A673 (cell line): ENCODE measurements around the gene NAIF1. TPM values are rescaled to one million over a fixed set of nuclear protein-coding genes. Genes with fewer than 3 reads are reported as not detected.

Experiments used
- Bru-seq: library from RNA; stranded (reverse); fragments of 400-500 nt; gene quantifications from one replicate; lab custom pipeline; 2021; lab: Mats Ljungman, UMichigan
- BruChase-seq, 2 experiments: library from RNA; stranded (reverse); fragments of 400-500 nt; gene quantifications; one replicate each; lab custom pipeline; 2021; lab: Mats Ljungman, UMichigan
- BruUV-seq: library from RNA; stranded (reverse); fragments of 400-500 nt; replicated peaks from 2 replicates; lab custom pipeline; 2021; lab: Mats Ljungman, UMichigan
- CTCF ChIA-PET: fragments of 300-600 bp; sonication (Branson Sonifier 250); formaldehyde crosslinking; loops from one replicate; lab custom pipeline; 2022; ENCODE audit warnings: antibody characterized with exemption; lab: Charles Lee
- POLR2A ChIA-PET: fragments of 300-600 bp; sonication (Branson Sonifier 250); formaldehyde crosslinking; loops from one replicate; lab custom pipeline; 2022; ENCODE audit warnings: antibody characterized with exemption; ENCODE audit not compliant: low non-redundant PET; lab: Charles Lee
- DNase-seq: peaks from one replicate; pipeline ENCODE4 v3.0.0-alpha.2; 2015; ENCODE audit warnings: low spot score
- H3K27ac ChIP-seq: fragments of 200-600 bp; sonication (generic); 2 replicates; pipeline ENCODE4 v1.5.1; 2016; ENCODE audit warnings: mixed run types, low read depth, mild to moderate bottlenecking, mixed read lengths, antibody characterized with exemption, low read length; ENCODE audit not compliant: poor library complexity, severe bottlenecking
- H3K27me3 ChIP-seq: fragments of 200-600 bp; sonication (generic); replicated peaks from 2 replicates; pipeline ENCODE4 v1.6.1; 2017; ENCODE audit warnings: mixed run types, low read depth, mild to moderate bottlenecking, mixed read lengths, antibody characterized with exemption, low read length; ENCODE audit not compliant: insufficient read depth, poor library complexity
- H3K36me3 ChIP-seq: fragments of 200-600 bp; sonication (generic); 2 replicates; pipeline ENCODE4 v1.6.1; 2016; ENCODE audit warnings: mixed run types, mild to moderate bottlenecking, mixed read lengths, antibody characterized with exemption, low read length; ENCODE audit not compliant: insufficient read depth, poor library complexity, severe bottlenecking
- H3K4me1 ChIP-seq: fragments of 200-600 bp; sonication (generic); 2 replicates; pipeline ENCODE4 v1.6.1; 2017; ENCODE audit warnings: mixed run types, mild to moderate bottlenecking, mixed read lengths, antibody characterized with exemption, low read length; ENCODE audit not compliant: insufficient read depth, poor library complexity, severe bottlenecking
- H3K4me3 ChIP-seq: fragments of 200-600 bp; sonication (generic); 2 replicates; pipeline ENCODE4 v1.5.1; 2016; ENCODE audit warnings: low read depth, mixed run types, mild to moderate bottlenecking, mixed read lengths, low read length; ENCODE audit not compliant: poor library complexity, severe bottlenecking
- H3K9me3 ChIP-seq: fragments of 200-600 bp; sonication (generic); 2 replicates; pipeline ENCODE4 v1.6.1; 2016; ENCODE audit warnings: mixed run types, low read depth, mild to moderate bottlenecking, mixed read lengths, antibody characterized with exemption, low read length; ENCODE audit not compliant: poor library complexity, severe bottlenecking
- CTCF ChIP-seq: fragments of 300-800, 200-600 bp; sonication (generic); conservative IDR thresholded peaks from 2 replicates; pipeline ENCODE4 v1.5.1; 2017; ENCODE audit warnings: low read depth, mild to moderate bottlenecking, antibody characterized with exemption, low read length, moderate library complexity, mixed read lengths
- EZH2 ChIP-seq: fragments of 200-600 bp; sonication (generic); IDR thresholded peaks from 2 replicates; pipeline ENCODE4 v1.6.1; 2017; ENCODE audit warnings: borderline replicate concordance, low read depth, mild to moderate bottlenecking, mixed read lengths, antibody characterized with exemption, low read length; ENCODE audit not compliant: poor library complexity, severe bottlenecking
- intact Hi-C: fragments of 100-400 bp; cut with micrococcal nuclease; formaldehyde crosslinking; loops from one replicate; pipeline ENCODE4 v1.10.0; 2022; ENCODE audit not compliant: unreplicated experiment
- long read RNA-seq: library from polyadenylated mRNA; stranded (forward); transcript quantifications from one replicate; pipeline ENCODE4 v2.0.0, GENCODE V29; 2022
- total RNA-seq: library from RNA; stranded (reverse); gene quantifications from 2 replicates; pipeline ENCODE4 v1.2.3, GENCODE V29; 2021

NAIF1 gene, protein sequence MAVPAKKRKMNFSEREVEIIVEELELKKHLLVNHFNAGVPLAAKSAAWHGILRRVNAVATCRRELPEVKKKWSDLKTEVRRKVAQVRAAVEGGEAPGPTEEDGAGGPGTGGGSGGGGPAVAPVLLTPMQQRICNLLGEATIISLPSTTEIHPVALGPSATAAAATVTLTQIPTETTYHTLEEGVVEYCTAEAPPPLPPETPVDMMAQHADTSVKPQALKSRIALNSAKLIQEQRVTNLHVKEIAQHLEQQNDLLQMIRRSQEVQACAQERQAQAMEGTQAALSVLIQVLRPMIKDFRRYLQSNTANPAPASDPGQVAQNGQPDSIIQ
- 9.3 and 10.8 TPM in 2 replicates for total RNA-seq
- Bru-seq, nascent RNA = percentile 48 among the genes with signal in this experiment
- BruChase-seq, experiment 1, labeled RNA remaining after a 2-hour chase = percentile 58 among the genes with signal in this experiment
- BruChase-seq, experiment 2, labeled RNA remaining after a 6-hour chase = percentile 51 among the genes with signal in this experiment
- long read RNA-seq, partial matches to known transcripts = 0 of 11 reads
- long read RNA-seq, other reads (novel, unspliced or antisense) = 9 of 11 reads

GRCh38 chr9:128066713-128067644, at the start of gene NAIF1:
Gene NAIF1 (minus strand): TSS chr9:128067320. CDS start chr9:128067101, 219 bp downstream.
- Histone ChIP-seq H3K9me3 (no peaks in the 10 kb centered on the region), H3K36me3 (no peaks in the 10 kb centered on the region), H3K4me1 (peaks cover 29% of the 10 kb centered on the region), H3K27me3 (no peaks in the 10 kb centered on the region), H3K4me3 (peak within 1 kb of the TSS; percentile 94), H3K27ac (peak within 1 kb of the TSS; percentile 98)
- DNase-seq = peak; percentile 99
- POLR2A ChIA-PET = interaction anchor here (0.6 kb wide), 1 partner anchor 169 kb away, joined by 10 read pairs; no protein-coding TSS in a partner anchor
- CTCF ChIA-PET = interaction anchor here (0.7 to 1.0 kb wide), 2 partner anchors 9 to 11 kb away, joined by 3 to 4 read pairs; no protein-coding TSS in a partner anchor
- intact Hi-C loops = loop anchor here (5.0 kb wide), 1 partner anchor 100 kb away; no protein-coding TSS in a partner anchor
- TSS peak; percentile 61 for BruUV-seq
- TF ChIP-seq CTCF (no peak), EZH2 (no peak)

DNA sequence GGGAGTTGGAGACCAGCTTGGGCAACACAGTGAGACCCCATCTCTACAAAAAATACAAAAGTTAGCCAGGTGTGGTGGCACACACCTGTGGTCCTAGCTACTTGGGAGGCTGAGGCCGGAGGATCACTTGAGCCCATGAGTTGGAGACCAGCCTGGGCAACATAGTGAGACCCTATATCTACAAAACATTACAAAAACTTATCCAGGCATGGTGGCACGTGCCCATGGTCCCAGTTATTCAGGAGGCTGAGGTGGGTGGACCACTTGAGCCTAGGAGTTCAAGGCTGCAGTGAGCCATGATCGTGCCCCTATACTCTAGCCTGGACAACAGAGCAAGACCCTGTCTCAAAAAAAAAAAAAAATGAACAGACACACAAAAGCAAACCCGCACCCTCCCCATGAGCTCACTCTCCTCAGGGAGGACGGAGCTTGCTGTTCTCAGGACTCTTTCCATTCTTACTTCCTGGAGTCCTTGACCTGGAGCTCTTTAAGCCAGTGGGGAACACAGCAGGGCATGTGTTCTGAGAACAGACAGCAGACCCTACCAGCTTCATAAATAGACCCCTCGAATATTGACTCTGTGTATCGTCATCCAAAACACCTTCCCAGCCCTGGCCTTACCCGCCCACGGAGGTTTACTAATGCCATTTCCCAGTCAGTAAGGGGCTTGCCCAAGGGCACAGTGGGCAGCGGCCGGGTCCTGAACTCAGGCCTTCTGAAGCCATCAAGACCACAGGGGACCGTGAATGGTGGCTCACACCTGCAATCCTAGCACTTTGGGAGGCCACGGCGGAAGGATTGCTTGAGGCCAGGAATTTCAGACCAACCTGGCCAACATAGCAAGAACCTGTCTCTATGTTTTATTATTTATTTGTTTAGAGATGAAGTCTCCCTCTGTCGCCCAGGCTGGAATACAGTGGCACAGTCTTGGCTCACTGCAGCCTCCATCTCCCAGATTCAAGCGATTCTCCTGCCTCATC, 49.3 kb upstream of the NAIF1 start:
- CTCF ChIA-PET = interaction anchor here (0.6 to 1.0 kb wide), 3 partner anchors 9 to 215 kb away, joined by 3 to 8 read pairs (median 4); no protein-coding TSS in a partner anchor
- BruUV-seq = no TSS peak
- POLR2A ChIA-PET = no interaction called here
- no peaks in the 10 kb centered on the region for H3K9me3 ChIP-seq
- no peak for DNase-seq
- intact Hi-C loops = loop anchor here (2.0 to 5.0 kb wide), 2 partner anchors 174 to 296 kb away; no protein-coding TSS in a partner anchor
- H3K36me3 ChIP-seq = no peaks in the 10 kb centered on the region
- no peak for TF ChIP-seq CTCF
- no peak for TF ChIP-seq EZH2
- H3K4me1 ChIP-seq = peaks cover 6% of the 10 kb centered on the region
- H3K27me3 ChIP-seq = no peaks in the 10 kb centered on the region
- H3K27ac ChIP-seq = no peak overlapping the region
- no peak overlapping the region for H3K4me3 ChIP-seq
